Measurements from ENCODE around the gene MRPL53. TPM values are rescaled to one million over a fixed set of nuclear protein-coding genes. Genes with fewer than 3 reads are reported as not detected.
"Not testable (repeated sequence)": the region's sequence is repeated elsewhere in the genome, so short reads cannot be mapped to it uniquely, and the experiment has no call there.

MRPL53 gene
- total and polyA plus RNA-seq, 4 donors, result 12.6 to 72.5 (median 36.1) TPM

DNA sequence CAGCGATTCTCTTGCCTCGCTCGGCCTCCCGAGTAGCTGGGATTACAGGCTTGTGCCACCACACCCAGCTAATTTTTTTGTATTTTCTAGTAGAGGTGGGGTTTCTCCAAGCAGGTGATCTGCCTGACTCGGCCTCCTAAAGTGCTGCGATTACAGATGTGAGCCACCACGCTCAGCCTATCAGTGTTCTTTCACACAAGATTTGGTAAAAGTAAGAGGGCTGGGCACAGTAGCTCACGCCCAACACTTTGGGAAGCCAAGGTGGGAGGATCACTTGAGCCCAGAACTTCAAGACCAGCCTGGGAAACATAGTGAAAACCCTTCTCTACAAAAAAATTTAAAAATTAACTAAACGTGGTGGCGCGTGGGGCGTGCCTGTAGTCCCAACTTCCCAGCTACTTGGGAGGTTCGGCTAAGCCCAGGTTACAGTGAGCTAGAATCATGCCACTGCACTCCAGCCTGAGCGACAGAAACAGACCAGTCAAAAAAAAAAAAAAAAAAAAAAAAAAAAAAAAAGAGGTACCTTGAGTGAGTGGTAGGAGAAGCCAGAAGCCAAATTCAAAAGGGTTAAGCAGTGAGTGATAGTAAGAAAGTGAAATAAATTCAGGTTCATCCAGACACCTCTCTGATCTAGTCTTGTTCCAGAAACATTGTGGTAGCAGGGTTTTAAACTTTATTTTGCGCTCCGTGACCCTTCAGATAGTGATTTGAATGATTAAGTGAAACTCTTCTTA, 981 bp downstream of the MRPL53 start:
- no peak for DNase-seq (ENCODE audit: low spot score)
- peaks cover 8 to 19% (median 16%) of the 10 kb centered on the region in 4 donors for H3K4me1 ChIP-seq (ENCODE audit: control insufficient read depth in 4 of 4, insufficient read depth in 4 of 4, low read length in 3 of 4)

GRCh38 chr2:74470742-74471141, 1.7 kb downstream of the MRPL53 start:
- H3K36me3 ChIP-seq (ENCODE audit: control insufficient read depth in 4 of 4, insufficient read depth in 3 of 4, low read depth in 1 of 4, low read length in 3 of 4), result peaks cover 2 to 13% (median 12%) of the 10 kb centered on the region in 4 donors
- peaks cover 8 to 23% (median 19%) of the 10 kb centered on the region in 4 donors for H3K4me1 ChIP-seq (ENCODE audit: control insufficient read depth in 4 of 4, insufficient read depth in 4 of 4, low read length in 3 of 4)
- not testable (repeated sequence) for H3K27ac ChIP-seq (ENCODE audit: low read depth in 1 of 2, low read length in 2 of 2); H3K9me3 ChIP-seq (ENCODE audit: control insufficient read depth in 4 of 4, low read length in 3 of 4); H3K4me3 ChIP-seq (ENCODE audit: low read depth in 1 of 3, low read length in 3 of 3); H3K9ac ChIP-seq (ENCODE audit: low read depth in 1 of 2, low read length in 2 of 2); DNase-seq (ENCODE audit: low spot score); H3K27me3 ChIP-seq (ENCODE audit: control insufficient read depth in 4 of 4, insufficient read depth in 4 of 4, low read length in 3 of 4)
- 97% methylated on average over 12 of the region's 12 CpGs for WGBS

More for the DNA sequence above, 981 bp downstream of the MRPL53 start:
- no peaks in the 10 kb centered on the region for H3K27me3 ChIP-seq (ENCODE audit: control insufficient read depth in 4 of 4, insufficient read depth in 4 of 4, low read length in 3 of 4)
- H3K9me3 ChIP-seq (ENCODE audit: control insufficient read depth in 4 of 4, low read length in 3 of 4), result no peaks in the 10 kb centered on the region
- peak overlapping the region; percentile 65 to 97 (median 87) for H3K4me3 ChIP-seq (ENCODE audit: low read depth in 1 of 3, low read length in 3 of 3)
- peak overlapping the region; percentile 88 to 96 for H3K27ac ChIP-seq (ENCODE audit: low read depth in 1 of 2, low read length in 2 of 2)
- H3K9ac ChIP-seq (ENCODE audit: low read depth in 1 of 2, low read length in 2 of 2), result peak overlapping the region; percentile 86 to 91
- TF ChIP-seq HNF4A (conservative IDR thresholded peaks at IDR 0.05), result no peak
- TF ChIP-seq EGR1 (IDR thresholded peaks at IDR 0.05; ENCODE audit: low read depth in 2 of 2), result no peak
- TF ChIP-seq, protein P1, sequence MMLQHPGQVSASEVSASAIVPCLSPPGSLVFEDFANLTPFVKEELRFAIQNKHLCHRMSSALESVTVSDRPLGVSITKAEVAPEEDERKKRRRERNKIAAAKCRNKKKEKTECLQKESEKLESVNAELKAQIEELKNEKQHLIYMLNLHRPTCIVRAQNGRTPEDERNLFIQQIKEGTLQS (IDR thresholded peaks at IDR 0.05), result no peak
- TF ChIP-seq, protein P2, sequence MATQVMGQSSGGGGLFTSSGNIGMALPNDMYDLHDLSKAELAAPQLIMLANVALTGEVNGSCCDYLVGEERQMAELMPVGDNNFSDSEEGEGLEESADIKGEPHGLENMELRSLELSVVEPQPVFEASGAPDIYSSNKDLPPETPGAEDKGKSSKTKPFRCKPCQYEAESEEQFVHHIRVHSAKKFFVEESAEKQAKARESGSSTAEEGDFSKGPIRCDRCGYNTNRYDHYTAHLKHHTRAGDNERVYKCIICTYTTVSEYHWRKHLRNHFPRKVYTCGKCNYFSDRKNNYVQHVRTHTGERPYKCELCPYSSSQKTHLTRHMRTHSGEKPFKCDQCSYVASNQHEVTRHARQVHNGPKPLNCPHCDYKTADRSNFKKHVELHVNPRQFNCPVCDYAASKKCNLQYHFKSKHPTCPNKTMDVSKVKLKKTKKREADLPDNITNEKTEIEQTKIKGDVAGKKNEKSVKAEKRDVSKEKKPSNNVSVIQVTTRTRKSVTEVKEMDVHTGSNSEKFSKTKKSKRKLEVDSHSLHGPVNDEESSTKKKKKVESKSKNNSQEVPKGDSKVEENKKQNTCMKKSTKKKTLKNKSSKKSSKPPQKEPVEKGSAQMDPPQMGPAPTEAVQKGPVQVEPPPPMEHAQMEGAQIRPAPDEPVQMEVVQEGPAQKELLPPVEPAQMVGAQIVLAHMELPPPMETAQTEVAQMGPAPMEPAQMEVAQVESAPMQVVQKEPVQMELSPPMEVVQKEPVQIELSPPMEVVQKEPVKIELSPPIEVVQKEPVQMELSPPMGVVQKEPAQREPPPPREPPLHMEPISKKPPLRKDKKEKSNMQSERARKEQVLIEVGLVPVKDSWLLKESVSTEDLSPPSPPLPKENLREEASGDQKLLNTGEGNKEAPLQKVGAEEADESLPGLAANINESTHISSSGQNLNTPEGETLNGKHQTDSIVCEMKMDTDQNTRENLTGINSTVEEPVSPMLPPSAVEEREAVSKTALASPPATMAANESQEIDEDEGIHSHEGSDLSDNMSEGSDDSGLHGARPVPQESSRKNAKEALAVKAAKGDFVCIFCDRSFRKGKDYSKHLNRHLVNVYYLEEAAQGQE (IDR thresholded peaks at IDR 0.05), result no peak
- TF ChIP-seq CTCF (IDR thresholded peaks at IDR 0.05; ENCODE audit: low read depth, low read length, missing input control), result no peak
- TF ChIP-seq FOXA2 (IDR thresholded peaks at IDR 0.05), result no peak
- no peak for TF ChIP-seq YY1 (IDR thresholded peaks at IDR 0.05)
- no peak for TF ChIP-seq NR2F2 (IDR thresholded peaks at IDR 0.05)
- TF ChIP-seq RXRA (IDR thresholded peaks at IDR 0.05), result no peak
- no peak for TF ChIP-seq JUND (IDR thresholded peaks at IDR 0.05)
- no peak for TF ChIP-seq TAF1 (conservative IDR thresholded peaks at IDR 0.05)
- TF ChIP-seq RAD21 (IDR thresholded peaks at IDR 0.05), result no peak
- peaks cover 2 to 13% (median 12%) of the 10 kb centered on the region in 4 donors for H3K36me3 ChIP-seq (ENCODE audit: control insufficient read depth in 4 of 4, insufficient read depth in 3 of 4, low read depth in 1 of 4, low read length in 3 of 4)
- WGBS, result 32% methylated on average over 16 of the region's 16 CpGs
